ENCODE data around the gene MYL11.

Gene MYL11

GRCh38 chr16:30354423-30355143 is 20.0 kb upstream of the MYL11 start:
- DNase-seq (ENCODE audit: low spot score) = no peak

GRCh38 chr16:30355144-30355953 is 19.3 kb upstream of the MYL11 start, which contains the start of gene CD2BP2:
TSS of gene CD2BP2 (minus strand) at chr16:30355308. CDS start at chr16:30354681, 627 bp downstream.
- DNase-seq (ENCODE audit: low spot score) = peak; percentile 89

- no peak for DNase-seq (ENCODE audit: low spot score)
Measured at GRCh38 chr16:30355954-30356308, 18.7 kb upstream of the MYL11 start.

- DNase-seq (ENCODE audit: low spot score) = no peak
Measured at GRCh38 chr16:30356401-30357084, 18.1 kb upstream of the MYL11 start.

- DNase-seq (ENCODE audit: low spot score) = no peak
Measured at GRCh38 chr16:30357085-30357714, 17.4 kb upstream of the MYL11 start.

- DNase-seq (ENCODE audit: low spot score) = no peak
Measured at GRCh38 chr16:30357715-30358576, 16.7 kb upstream of the MYL11 start.

GRCh38 chr16:30358577-30358936 is 16.0 kb upstream of the MYL11 start:
- no peak for DNase-seq (ENCODE audit: low spot score)

GRCh38 chr16:30358990-30359870 is 15.4 kb upstream of the MYL11 start:
- no peak for DNase-seq (ENCODE audit: low spot score)

- no peak for DNase-seq (ENCODE audit: low spot score)
Measured at GRCh38 chr16:30359871-30360170, 14.8 kb upstream of the MYL11 start.

GRCh38 chr16:30361180-30361579 is 13.4 kb upstream of the MYL11 start:
- DNase-seq (ENCODE audit: low spot score) = no peak

- DNase-seq (ENCODE audit: low spot score) = no peak
Measured at GRCh38 chr16:30365200-30365599, 9.4 kb upstream of the MYL11 start.

GRCh38 chr16:30366511-30366910 is 8.1 kb upstream of the MYL11 start:
- no peak for DNase-seq (ENCODE audit: low spot score)

GRCh38 chr16:30367349-30368009 is 7.1 kb upstream of the MYL11 start:
- no peak for DNase-seq (ENCODE audit: low spot score)

- no peak for DNase-seq (ENCODE audit: low spot score)
Measured at GRCh38 chr16:30368122-30368791, 6.3 kb upstream of the MYL11 start.

GRCh38 chr16:30368792-30369090 is 5.9 kb upstream of the MYL11 start:
- DNase-seq (ENCODE audit: low spot score) = no peak

GRCh38 chr16:30369091-30369937 is 5.3 kb upstream of the MYL11 start:
- no peak for DNase-seq (ENCODE audit: low spot score)

- no peak for DNase-seq (ENCODE audit: low spot score)
Measured at GRCh38 chr16:30369938-30370455, 4.6 kb upstream of the MYL11 start.

- DNase-seq (ENCODE audit: low spot score) = peak; percentile 100
Measured at GRCh38 chr16:30370456-30371247, 4.0 kb upstream of the MYL11 start, which contains the start of gene TBC1D10B. TSS of gene TBC1D10B (minus strand) at chr16:30370494. CDS start at chr16:30370183, 311 bp downstream.
